ENCODE measurements around the gene ARHGDIB. TPM values are rescaled to one million over a fixed set of nuclear protein-coding genes. Genes with fewer than 3 reads are reported as not detected.

ARHGDIB gene
- total RNA-seq, 2 donors from 2014 or later: 199 to 223 TPM

DNA sequence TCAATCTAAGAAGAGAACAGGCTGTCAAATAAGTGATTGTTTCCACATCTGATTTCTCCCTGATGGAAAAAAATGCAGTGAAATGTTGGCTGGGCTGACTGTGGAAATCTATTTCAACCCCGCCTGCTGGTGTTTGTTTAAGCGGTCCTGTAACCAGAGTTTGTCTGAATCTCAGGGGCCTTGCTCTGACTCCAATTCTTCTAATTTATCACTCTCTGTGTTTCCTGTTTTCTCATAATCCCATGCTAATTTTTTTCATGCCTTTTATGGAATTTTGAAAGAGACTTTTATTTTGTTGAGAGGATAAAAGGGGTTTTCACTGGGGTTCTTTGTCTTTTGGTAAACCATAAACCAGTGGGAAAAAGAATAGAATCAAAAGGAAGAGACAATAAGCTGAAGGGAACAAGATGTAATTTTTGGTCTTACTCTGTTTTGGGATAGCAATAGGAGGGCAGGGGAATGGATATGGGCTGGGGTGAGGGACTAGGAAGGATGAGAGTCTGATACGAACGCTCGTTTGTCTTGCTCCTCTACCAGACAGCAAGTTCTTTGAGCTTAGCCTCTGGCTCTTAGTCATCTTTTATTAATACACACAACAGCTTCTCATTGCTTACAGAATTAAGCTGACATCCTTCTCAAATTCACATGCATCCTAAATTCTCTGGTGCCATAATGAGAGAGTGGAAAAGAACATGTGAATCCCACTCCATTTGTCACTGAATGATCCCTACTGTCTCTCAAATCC lies 67.7 kb downstream of the ARHGDIB start:
- Histone ChIP-seq H3K27me3 (replicated peaks; ENCODE audit: insufficient read depth) (no peaks in the 10 kb centered on the region), H3K36me3 (no peaks in the 10 kb centered on the region), H3K4me3 (no peak overlapping the region), H3K9me3 (no peaks in the 10 kb centered on the region), H3K4me1 (ENCODE audit: control insufficient read depth in 1 of 2, low read depth in 2 of 2) (peaks cover 17 to 58% of the 10 kb centered on the region in 2 donors), H3K27ac (peak overlapping the region; percentile 89 to 91)
- no peak for TF ChIP-seq CTCF (IDR thresholded peaks at IDR 0.05)
- ATAC-seq (ENCODE audit: insufficient number of reproducible peaks, low FRiP score, low read depth): no peak
- DNase-seq (ENCODE audit: low spot score): no peak

- H3K4me3 ChIP-seq: no peak overlapping the region
- no peaks in the 10 kb centered on the region for H3K27me3 ChIP-seq (replicated peaks; ENCODE audit: insufficient read depth)
- TF ChIP-seq CTCF (IDR thresholded peaks at IDR 0.05): no peak
- no peaks in the 10 kb centered on the region for H3K9me3 ChIP-seq
- no peaks in the 10 kb centered on the region for H3K36me3 ChIP-seq
- peak overlapping the region; percentile 89 to 91 for H3K27ac ChIP-seq
- ATAC-seq (ENCODE audit: insufficient number of reproducible peaks, low FRiP score, low read depth) (peak; percentile 54), DNase-seq (ENCODE audit: low spot score) (peak; percentile 12)
- peaks cover 17 to 58% of the 10 kb centered on the region in 2 donors for H3K4me1 ChIP-seq (ENCODE audit: control insufficient read depth in 1 of 2, low read depth in 2 of 2)
These were observed 68.5 kb downstream of the ARHGDIB start for GRCh38 chr12:14892726-14893505.

Other genes starting within 250 kb of the ARHGDIB start
- gene WBP11, start 158.1 kb downstream of the ARHGDIB start, total RNA-seq: 10 to 100 TPM; 10.0 to 17.6 TPM
- under 1 TPM in 1 of 2 donors, not detected in 1; 0.27 TPM for gene C12orf60, start 157.9 kb downstream of the ARHGDIB start, total RNA-seq
- gene SMCO3, start 147.4 kb downstream of the ARHGDIB start, total RNA-seq: under 1 TPM; 0.27 to 0.49 TPM
- 10 to 100 TPM; 38.0 to 66.6 TPM for gene ART4, start 118.1 kb downstream of the ARHGDIB start, total RNA-seq
- 1,000 to 10,000 TPM; 6,234 to 9,983 TPM for gene MGP, start 75.7 kb downstream of the ARHGDIB start, total RNA-seq
- 1 to 10 TPM in 1 of 2 donors, not detected in 1; 2.4 TPM for gene ERP27, start 23.1 kb downstream of the ARHGDIB start, total RNA-seq
- gene PDE6H, start 11.4 kb upstream of the ARHGDIB start, total RNA-seq: not detected

Data from thoracic aorta (tissue), 2 donors.